NCI-H2196 treated with DMSO at 0.1 percent for 48 hours (cell line): ENCODE data around the gene FMN1.
"Not testable (repeated sequence)": the region's sequence is repeated elsewhere in the genome, so short reads cannot be mapped to it uniquely, and the experiment has no call there.

Experiments
- DNase-seq: peaks from one replicate; lab custom pipeline; 2025; ENCODE audit not compliant: unreplicated experiment; lab: John Stamatoyannopoulos, UW

Gene FMN1

DNA sequence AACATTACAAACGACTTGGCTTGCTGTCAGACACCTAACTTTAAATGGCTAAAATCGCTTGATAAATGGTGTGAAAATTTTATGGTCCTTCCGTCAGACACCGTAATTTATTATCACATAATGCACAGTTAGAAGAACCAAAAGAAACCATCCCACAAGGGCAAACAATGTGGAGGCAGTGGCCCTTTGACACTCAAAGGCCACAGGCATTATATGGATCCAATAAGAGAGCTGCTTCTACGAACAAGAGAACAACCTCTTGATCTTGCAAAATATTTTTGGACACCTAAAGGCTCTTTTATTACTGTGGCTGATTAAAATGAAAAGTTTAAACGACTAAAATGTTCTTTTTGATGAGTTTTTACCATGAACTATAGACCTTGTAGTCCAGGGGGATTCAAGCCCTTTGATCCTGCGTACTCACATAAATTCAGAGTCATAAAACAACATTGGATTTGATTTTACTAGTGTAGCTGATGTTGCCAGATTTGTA, 202.8 kb downstream of the FMN1 start:
- no peak for DNase-seq

DNA sequence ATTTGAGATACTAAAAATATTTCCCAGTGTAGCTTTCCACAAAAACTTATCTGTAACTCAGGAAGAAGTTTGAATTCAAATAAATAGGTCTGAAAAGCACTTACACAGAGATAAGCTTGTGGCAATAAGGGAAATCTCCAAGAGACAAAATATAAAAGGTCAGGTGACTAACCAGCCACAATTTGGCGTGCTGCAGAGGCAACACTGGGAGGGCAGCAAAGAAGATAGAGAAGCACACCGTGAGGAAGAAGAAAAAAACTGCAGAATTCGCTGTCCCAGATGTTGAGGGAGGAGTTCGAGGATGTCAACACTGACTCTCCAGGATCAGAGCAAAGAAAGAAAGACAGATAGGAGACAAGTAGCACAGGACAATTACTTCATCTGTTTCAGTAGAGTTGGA, 204.4 kb downstream of the FMN1 start:
- DNase-seq = no peak

DNA sequence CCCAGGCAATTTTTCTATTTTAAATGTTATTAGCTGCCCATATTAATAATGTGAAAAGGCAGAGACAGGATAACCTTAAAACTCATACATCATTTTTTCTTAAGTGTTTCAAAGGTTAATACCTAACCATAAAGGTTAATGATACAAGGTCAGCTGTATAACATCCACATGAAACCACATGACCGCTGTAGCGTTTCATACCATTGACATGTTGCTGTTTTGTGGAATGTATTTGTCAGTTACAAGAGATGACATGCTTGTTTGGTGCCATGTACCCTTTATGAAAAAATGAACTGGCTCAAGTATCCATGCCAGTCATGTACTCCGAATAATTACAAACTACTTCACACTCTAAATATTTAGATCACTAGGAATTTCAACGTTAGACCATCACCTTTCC, 207.4 kb downstream of the FMN1 start:
- no peak for DNase-seq

DNA sequence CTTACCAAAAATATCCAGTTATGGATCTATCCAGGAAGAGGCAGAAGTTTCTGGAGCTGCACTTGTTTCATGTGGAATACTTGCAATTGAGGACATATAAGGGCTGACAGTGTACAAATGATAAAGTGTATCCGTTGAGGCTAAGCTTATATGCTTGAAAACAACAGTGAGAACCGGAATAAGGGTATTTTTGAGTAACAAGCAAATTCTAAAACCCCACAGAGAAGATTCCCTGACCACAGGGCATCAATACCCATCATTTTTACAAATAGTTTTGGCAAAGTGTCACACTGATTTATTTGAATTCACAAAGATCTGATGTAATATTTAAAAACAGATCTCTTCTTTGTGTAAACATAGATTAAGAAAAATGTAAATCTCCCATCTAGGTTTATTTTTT, 208.4 kb downstream of the FMN1 start:
- no peak for DNase-seq

DNA sequence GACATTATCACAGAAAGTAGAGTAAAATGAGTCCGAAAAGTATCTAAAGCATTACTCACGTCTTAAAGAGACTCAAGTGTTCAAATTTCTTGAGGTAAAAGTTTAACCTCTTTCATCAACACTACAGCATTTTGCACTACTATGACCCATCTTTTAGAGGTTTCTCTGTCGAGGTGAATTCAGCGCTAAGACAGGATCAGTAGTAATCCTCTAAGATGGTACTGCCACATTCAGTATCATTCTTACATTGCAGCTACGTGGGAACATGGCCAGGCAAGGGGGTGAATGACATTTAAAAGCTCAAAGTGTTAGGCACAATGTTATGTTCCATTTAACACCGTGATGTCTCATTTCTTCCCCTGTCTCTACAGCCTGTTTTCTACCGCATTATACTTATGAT, 210.8 kb downstream of the FMN1 start:
- no peak for DNase-seq

DNA sequence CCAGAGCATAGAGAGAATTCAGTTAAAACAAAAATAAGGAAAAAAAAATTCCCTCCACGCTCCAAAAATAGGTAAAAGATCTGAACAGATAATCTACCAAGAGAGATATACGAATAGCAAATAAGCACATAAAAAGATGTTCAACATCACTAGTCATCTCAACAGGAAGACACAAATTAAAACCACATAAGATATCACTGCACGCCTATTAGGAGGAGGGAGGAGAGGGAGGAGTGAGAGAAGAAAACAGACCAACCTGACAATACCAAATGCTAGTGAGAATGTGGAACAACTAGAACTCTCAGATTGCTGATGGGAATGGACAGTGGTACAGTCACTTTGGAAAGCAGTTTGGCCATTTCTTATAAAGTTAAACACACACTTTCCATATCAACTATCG, 212.5 kb downstream of the FMN1 start:
- DNase-seq = no peak

DNA sequence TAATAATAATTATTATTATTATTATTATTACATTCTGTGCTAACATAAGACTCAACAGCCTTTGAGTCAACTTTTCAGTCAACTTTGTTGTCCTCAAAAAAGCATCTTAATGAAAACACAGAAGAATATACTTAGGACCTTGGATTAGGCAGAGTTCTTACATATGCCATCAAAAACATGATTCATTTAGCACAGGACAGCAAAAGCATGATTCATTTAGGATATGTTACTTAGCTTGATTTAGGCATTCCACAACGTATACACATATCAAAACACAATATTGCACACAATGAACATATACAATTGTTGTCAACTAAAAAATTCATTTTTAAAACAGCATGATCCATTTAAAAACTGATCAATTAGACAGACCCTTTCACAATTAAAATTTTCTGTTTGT, 213.0 kb downstream of the FMN1 start:
- no peak for DNase-seq

DNA sequence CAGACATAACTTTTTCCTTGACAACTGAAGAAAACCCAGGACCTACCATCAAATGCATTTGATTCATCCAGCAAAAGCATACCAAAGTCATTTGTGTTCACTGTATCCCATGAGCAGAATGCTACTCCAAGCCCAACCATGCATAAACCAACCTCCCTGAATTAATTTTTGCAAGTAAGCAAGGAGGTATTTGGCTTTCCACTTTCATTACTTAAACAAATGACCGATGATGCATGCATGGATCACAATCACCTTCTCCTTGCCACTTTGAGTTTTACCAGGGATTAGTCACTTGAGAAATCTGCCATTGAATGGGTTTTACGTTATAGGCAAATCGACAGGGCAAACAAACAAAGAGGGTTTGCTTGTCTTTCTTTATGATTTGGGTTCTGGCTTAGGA, 214.8 kb downstream of the FMN1 start:
- DNase-seq = no peak

DNA sequence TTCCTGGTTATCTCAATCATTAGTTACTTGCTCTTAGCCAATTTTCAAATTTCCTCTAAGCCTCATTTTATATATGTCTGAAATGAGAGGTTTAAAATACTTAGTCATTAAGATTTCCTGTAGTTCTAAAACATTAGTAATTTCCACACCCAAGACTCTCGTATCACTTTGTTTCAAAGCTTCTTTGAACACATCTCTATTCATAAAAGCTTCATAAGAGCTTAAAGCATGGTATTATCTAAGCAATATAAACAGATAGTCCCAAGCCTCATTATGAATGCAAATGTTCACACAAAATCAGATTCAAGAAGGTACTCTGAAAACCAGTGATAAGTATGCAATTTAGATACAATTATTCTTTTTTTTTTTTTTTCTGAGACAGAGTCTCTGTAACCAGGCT, 217.0 kb downstream of the FMN1 start:
- DNase-seq = no peak

DNA sequence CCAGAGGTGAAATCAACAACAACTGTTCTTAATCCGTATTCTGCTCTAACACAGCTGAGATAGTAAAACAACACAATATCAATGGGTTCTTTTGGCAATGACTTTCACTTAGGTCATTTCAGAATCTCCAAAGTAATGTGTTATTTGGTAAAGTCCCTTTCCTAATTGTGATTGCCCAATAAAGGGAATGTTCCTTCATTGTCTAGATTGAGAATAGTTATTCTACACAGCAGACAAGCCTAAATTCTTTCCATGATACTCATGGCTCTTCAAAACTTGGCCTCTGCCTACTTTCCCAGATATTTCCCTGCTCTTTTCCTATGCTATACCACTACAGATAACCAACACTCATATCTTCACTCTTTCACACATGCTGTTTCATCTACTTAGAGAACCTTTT, 219.8 kb downstream of the FMN1 start:
- DNase-seq = no peak

DNA sequence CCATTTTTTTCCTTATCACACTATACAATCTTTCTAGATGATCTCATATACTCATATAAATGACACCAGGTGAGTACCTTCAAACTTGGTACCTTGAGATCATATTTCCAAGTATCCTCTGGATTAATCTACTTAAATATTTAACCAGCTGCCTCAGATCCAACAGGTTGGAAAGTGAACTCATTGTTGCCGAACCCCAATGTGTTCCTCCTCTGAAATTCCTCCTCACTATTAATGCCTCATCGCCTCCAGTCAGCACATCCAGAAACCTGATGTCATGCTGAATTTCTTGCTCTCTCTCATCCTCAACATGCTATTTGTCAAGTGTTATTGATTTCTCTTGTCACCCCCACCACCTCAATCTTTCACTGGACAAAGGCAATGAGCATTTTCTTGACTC, 221.8 kb downstream of the FMN1 start:
- no peak for DNase-seq

DNA sequence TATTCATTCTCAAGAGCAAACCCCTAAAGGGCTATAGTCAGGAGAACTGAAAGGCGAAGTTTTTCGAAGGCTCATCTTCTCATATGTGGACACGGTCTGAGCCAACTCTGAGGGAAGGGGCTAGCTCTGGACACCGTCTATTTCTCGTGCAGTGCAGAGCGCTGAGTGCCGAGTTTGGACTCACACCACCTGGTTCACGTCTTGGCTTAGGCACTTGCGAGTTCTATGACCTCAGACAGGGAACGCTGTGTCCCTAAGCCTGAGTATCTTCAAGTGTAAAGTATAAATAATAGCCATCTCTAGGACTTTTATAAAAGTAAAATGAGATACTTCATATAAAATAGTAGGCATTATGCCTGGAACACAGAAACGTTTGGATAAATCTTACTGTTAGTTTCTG, 223.7 kb downstream of the FMN1 start:
- no peak for DNase-seq

DNA sequence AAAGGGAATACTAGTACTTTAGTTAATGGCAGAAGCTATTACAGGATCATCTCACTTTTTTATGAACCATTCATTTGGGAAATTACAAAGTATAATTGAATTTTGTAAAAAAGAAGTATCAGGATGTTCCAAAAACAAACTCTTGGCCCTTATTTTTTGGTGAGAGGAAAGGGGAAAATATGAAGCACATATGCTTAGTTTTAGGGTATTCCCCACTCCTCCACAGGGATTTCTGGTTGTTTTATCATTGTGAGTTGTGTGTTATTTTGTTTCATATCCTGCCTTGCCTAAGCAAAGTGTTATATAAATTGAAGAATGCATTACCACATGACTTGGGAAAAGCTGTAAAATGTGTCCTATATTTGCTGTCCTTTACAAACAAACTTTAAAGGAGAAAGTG, 227.0 kb downstream of the FMN1 start:
- DNase-seq = no peak

DNA sequence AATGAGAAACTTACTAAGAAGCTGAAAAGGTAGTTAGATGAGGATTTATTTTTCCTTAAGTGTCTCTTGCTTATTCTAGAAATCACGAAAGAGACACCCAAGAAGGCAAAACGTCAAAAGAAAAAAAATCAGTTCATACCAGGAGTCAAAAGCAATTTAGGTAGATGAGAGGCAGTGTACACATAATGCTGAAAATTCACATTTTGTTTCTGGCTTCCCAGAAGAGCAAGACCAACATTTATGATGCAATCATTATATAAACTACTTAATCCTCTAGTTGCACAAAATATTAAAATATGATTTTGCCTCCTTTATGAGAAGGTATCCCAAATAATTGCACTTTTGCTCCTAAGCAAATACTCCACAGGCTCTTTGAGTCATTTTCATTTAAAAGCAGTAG, 228.0 kb downstream of the FMN1 start:
- no peak for DNase-seq

DNA sequence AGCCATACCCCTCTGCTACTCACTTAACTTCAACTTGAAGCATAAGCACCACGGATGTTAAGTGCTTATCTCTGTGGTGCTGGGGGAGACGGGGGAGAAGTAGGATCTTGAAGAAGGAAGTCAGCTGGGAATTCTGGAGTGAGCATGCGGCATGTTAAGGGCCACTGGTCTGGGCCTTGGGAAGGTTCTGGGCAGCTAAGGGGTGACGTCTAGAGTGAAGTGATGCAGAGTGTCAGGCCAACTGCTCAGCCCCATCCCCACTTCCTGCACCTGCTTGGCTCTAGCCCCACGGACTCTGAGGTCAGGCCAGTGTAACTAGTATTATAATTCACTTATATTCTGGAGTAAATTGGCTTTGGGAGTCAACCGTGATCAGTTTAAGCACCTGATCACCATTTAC, 228.6 kb downstream of the FMN1 start:
- DNase-seq = no peak

DNA sequence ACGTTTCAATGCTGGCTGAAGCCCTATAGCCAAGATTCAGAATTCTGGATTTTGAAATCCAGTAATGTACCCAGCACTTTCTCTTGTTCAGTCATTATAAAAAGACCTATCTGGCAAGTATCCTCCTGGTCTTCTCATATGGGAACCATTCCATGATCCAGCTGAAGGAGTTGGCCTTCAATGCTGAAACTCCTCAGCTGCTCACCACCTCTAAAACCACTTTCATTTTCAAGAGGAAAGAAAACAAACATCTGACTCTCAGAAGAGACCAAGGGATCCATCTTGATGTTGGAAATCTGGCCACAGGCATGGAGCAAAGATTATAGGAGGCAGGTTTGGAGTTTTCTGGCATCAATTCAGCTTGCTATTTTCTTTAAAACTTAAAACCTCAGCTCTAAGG, 235.4 kb downstream of the FMN1 start:
- DNase-seq = no peak

DNA sequence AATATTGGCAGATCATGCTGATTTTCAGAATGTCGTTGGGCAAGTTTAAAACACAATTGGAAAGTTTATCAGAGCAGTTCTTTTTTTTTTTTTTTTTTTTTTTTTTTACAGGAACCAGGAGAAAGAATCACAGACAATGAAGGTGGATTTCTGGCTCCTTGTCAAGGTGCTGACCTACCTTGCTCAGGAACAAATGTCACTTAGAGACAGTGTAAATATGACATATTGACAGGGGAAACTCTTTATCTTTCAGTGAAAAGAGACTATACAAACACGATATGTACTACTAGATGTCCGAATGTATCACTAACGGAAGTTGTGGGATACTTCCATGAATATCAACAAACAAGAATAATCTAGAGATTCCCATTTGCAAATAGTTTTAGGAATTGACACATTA, 237.3 kb downstream of the FMN1 start:
- no peak for DNase-seq

DNA sequence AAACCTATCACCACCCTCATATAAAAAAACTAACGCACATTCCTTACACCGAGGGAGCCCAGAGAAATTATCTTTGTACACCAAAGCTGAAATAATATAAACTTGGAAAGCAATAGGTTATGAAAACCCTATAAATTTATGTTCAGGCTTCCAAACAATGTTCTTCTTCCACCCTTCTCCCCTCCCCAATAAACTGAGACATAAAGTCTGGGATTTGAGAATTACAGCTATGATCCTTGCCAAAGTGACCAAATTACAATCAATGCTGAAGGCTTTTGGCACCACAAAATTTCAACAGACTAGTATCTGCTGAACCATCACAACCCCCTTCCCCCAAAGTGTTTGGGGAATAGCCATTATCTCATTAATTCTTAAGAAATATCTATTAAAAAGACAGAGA, 237.8 kb downstream of the FMN1 start:
- no peak for DNase-seq

DNA sequence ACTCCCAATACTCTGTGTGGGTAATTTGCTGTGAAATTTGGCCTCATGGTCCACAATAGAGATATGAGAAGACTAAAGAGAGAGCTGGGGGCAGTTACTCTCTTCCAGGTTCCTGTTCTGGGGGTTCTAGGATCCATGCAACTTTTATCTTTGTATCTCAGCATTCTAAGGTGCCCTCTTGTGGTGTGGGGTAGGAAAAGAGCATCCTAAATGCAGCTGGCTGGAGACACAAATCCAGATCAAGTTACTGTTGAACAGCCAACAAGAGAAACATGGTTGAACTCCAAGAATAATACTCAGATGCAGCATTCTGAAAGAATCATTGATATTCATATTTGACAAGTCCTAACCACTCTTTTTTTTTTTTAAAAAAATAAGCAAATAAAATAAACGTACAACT, 238.5 kb downstream of the FMN1 start:
- DNase-seq = no peak

DNA sequence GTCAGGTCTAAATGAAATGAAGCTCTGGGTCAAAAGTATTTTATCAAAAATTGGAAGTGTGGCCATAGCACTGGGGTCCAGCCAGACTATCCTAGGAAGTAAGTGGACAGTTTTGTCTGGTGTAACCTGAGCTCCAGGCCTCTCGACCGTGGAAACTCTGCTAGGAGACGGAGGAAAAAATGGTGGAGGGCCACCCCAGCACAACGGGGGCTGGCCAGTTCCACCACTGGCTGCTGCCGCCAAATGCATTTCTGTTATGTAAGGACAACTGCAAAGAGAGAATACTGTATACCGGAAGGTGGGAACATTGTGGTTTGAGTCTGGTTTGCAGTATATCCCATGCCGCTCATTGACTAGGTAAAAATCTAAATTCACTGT, 241.0 kb downstream of the FMN1 start:
- no peak for DNase-seq

DNA sequence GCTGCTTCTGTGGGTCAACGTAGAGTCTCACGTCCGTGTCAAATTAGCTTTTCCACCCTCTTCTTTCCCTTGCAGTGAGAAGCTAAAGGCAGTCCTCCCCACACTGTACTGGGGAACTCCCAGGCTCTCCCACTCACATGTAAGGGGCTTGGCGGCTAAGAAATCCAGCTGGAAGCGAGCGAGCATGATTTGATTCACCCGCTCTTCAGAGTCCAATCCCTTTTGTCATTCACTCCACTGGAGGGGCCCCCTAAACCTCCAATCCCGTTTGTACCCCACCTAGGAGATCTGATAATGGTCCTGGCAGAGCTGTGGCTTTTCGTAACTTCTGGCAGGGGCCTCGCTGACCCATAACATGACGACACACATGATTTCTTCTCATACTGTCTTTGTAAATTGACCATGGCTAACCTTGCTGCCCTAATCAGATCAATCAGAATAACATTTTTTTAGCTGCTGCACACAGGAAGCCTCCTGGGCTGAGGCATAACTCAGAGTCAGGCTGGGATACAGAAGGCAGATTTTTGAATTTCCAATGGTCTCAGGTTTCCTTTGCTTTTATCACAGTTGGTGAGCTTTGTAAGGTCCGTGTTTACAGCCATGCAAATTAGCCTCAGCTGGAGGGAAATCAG, 241.5 kb downstream of the FMN1 start:
- no peak for DNase-seq

DNA sequence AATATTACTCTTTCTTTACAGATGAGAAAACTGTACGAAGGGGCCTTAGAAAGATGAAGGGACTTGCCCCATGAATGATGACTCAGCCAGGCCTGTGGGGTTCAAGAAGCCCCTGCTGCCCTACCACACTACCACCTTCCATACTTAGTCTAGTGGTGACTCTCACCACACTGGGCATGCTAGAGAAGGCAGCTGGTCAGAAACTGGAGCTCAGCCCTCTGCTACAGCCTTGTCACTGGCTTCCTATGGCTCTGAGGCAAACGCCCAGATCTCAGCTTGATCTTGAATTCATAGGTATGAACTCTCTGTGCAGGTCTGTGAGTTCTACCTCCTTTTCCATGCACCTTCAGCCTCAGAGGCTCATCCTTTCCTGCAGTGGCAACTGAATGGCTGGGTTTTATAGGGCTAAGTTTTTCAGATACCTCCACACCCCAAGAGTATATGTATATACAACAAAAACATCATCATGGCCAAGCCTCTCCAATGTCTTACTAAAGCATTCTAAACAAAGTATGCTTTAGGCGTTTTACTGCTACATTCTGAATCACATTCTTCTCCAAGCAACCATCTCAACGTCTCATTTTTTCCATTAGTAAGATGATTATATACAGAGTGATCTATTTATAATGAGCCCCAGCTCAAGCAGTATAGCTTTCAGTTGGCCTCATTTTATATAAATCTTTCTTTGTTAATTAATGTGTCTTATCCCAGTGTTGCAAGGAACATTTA, 242.6 kb downstream of the FMN1 start:
- DNase-seq = no peak

DNA sequence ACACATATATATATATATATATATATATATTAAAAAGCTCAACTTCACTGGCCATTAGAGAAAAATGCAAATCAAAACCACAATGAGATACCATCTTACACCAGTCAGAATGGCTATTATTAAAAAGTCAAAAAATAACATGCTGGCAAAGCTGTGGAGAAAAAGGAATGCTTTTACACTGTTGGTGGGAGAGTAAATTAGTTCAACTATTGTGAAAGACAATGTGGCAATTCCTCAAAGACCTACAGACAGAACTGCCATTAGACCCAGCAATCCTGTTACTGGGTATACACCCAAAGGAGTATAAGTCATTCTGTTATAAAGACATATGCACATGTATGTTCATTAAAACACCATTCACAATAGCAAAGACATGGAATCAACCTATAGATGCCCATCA, 244.5 kb downstream of the FMN1 start:
- not testable (repeated sequence) for DNase-seq
